IMR-90 (cell line): ENCODE data around the gene TNFAIP8. TPM values are rescaled to one million over a fixed set of nuclear protein-coding genes. Genes with fewer than 3 reads are reported as not detected.
A peak's percentile ranks its signal among the peaks of the same experiment; 100 is the strongest.

ENCODE experiments used
- ATAC-seq: fragments of 200-7000 bp; cut with Tn5 transposase; 2 replicates; pipeline ENCODE4 v1.9.1; 2020; ENCODE audit warnings: low read depth, mild to moderate bottlenecking, moderate library complexity
- BruUV-seq: library from RNA; stranded (reverse); fragments of 400-500 nt; replicated peaks from 2 replicates; lab custom pipeline; 2021; lab: Mats Ljungman, UMichigan
- CTCF ChIA-PET: fragments of 300-600 bp; formaldehyde crosslinking; extraction: SDS; loops from one replicate; lab custom pipeline; 2021; ENCODE audit warnings: antibody characterized with exemption; lab: Yijun Ruan, JAX
- POLR2A ChIA-PET: fragments of 300-600 bp; sonication (Branson Sonifier 250); formaldehyde crosslinking; loops from one replicate; lab custom pipeline; 2022; ENCODE audit warnings: antibody characterized with exemption; ENCODE audit not compliant: unreplicated experiment; lab: Charles Lee
- DNase-seq: peaks from one replicate; pipeline ENCODE4 v3.0.0; 2013
- H2AFZ ChIP-seq: replicated peaks from 2 replicates; pipeline ENCODE3; 2013; ENCODE audit warnings: low read length, mild to moderate bottlenecking; ENCODE audit not compliant: poor library complexity
- H2AK5ac ChIP-seq: 2 replicates; pipeline ENCODE4 v1.6.1; 2013; ENCODE audit warnings: low read depth, low read length, inconsistent platforms
- H2AK9ac ChIP-seq: replicated peaks from 2 replicates; pipeline ENCODE3; 2013; ENCODE audit warnings: mild to moderate bottlenecking, low read depth, low read length, moderate library complexity; ENCODE audit not compliant: poor library complexity
- H2BK120ac ChIP-seq: 2 replicates; pipeline ENCODE4 v1.6.1; 2013; ENCODE audit warnings: low read depth, low read length, inconsistent platforms
- H2BK15ac ChIP-seq: 3 replicates; pipeline ENCODE4 v1.6.1; 2013; ENCODE audit warnings: low read depth, low read length, inconsistent platforms
- H2BK20ac ChIP-seq: 2 replicates; pipeline ENCODE4 v1.6.1; 2013; ENCODE audit warnings: low read depth, mild to moderate bottlenecking, inconsistent platforms, low read length, moderate library complexity
- H2BK5ac ChIP-seq: 2 replicates; pipeline ENCODE4 v1.6.1; 2013; ENCODE audit warnings: mild to moderate bottlenecking, low read depth, low read length, inconsistent platforms; ENCODE audit not compliant: poor library complexity, severe bottlenecking
- H3K14ac ChIP-seq: replicated peaks from 2 replicates; pipeline ENCODE4 v1.6.1; 2013; ENCODE audit warnings: low read depth, low read length, inconsistent platforms
- H3K18ac ChIP-seq: 2 replicates; pipeline ENCODE4 v1.6.1; 2013; ENCODE audit warnings: low read depth, low read length, control low read depth
- H3K23ac ChIP-seq: 2 replicates; pipeline ENCODE4 v1.6.1; 2013; ENCODE audit warnings: low read depth, low read length, inconsistent platforms
- H3K27ac ChIP-seq: 2 replicates; pipeline ENCODE4 v1.5.1; 2013; ENCODE audit warnings: mild to moderate bottlenecking, control low read depth, low read length; ENCODE audit not compliant: insufficient read depth
- H3K27me3 ChIP-seq: 2 replicates; pipeline ENCODE4 v1.6.1; 2013; ENCODE audit warnings: low read length; ENCODE audit not compliant: control insufficient read depth, insufficient read depth
- H3K36me3 ChIP-seq: 2 replicates; pipeline ENCODE4 v1.6.1; 2013; ENCODE audit warnings: low read length, mixed read lengths; ENCODE audit not compliant: control insufficient read depth, insufficient read depth
- H3K4ac ChIP-seq: 2 replicates; pipeline ENCODE4 v1.6.1; 2013; ENCODE audit warnings: low read depth, low read length, inconsistent platforms
- H3K4me1 ChIP-seq: 2 replicates; pipeline ENCODE4 v1.6.1; 2013; ENCODE audit warnings: low read length, mixed read lengths; ENCODE audit not compliant: control insufficient read depth, insufficient read depth
- H3K4me2 ChIP-seq: 2 replicates; pipeline ENCODE4 v1.6.1; 2013; ENCODE audit warnings: low read depth, mild to moderate bottlenecking, control low read depth, low read length, moderate library complexity
- H3K4me3 ChIP-seq: 2 replicates; pipeline ENCODE4 v1.5.1; 2013; ENCODE audit warnings: low read depth, mild to moderate bottlenecking, control low read depth, low read length, moderate library complexity; ENCODE audit not compliant: insufficient read depth
- H3K56ac ChIP-seq: 2 replicates; pipeline ENCODE4 v1.6.1; 2013; ENCODE audit warnings: low read length, inconsistent platforms; ENCODE audit not compliant: insufficient read depth; ENCODE audit errors: extremely low read depth
- H3K79me1 ChIP-seq, 2 experiments: 2 replicates each; pipeline ENCODE4 v1.6.1; 2013; ENCODE audit warnings: low read length in 2 of 2, inconsistent platforms in 1 of 2, low read depth in 1 of 2
- H3K9ac ChIP-seq: 2 replicates; pipeline ENCODE4 v1.6.1; 2013; ENCODE audit warnings: low read depth, low read length, control low read depth
- H3K9me1 ChIP-seq: 2 replicates; pipeline ENCODE4 v1.6.1; 2013; ENCODE audit warnings: low read length, inconsistent platforms; ENCODE audit not compliant: insufficient read depth
- H3K9me3 ChIP-seq: 2 replicates; pipeline ENCODE4 v1.6.1; 2013; ENCODE audit warnings: low read length; ENCODE audit not compliant: control insufficient read depth, insufficient read depth
- H4K20me1 ChIP-seq: 2 replicates; pipeline ENCODE4 v1.6.1; 2013; ENCODE audit warnings: low read length, inconsistent platforms; ENCODE audit not compliant: insufficient read depth
- H4K5ac ChIP-seq: 2 replicates; pipeline ENCODE4 v1.6.1; 2013; ENCODE audit warnings: mild to moderate bottlenecking, low read depth, low read length, control low read depth
- H4K8ac ChIP-seq, 2 experiments: 2 replicates each; pipeline ENCODE4 v1.6.1; 2013; ENCODE audit warnings: low read depth in 2 of 2, low read length in 2 of 2, control low read depth in 1 of 2, inconsistent platforms in 1 of 2
- H4K91ac ChIP-seq: 2 replicates; pipeline ENCODE4 v1.6.1; 2013; ENCODE audit warnings: low read depth, low read length, inconsistent platforms; ENCODE audit not compliant: insufficient read depth
- CEBPB ChIP-seq: IDR thresholded peaks from 2 replicates; pipeline ENCODE4 v1.6.1; 2012; ENCODE audit warnings: low read depth, low read length, improper control_type of control experiment
- WGBS, 2 experiments: methylation state at CpG; one replicate each; pipeline versions ENCODE4 v1.1.5 to v1.1.7; 2013; ENCODE audit warnings: missing lambda C conversion rate in 2 of 2; ENCODE audit not compliant: insufficient read length in 1 of 2; ENCODE audit errors: extremely low coverage in 2 of 2; 5-methylcytosine and 5-hydroxymethylcytosine counted together
- dilution Hi-C: fragments of 300-500 bp; cut with HindIII; formaldehyde crosslinking; loops from one replicate; pipeline ENCODE4 v1.14.3; 2018; ENCODE audit warnings: low sequenced_read_pairs; ENCODE audit not compliant: unreplicated experiment
- in situ Hi-C: fragments of 300-500 bp; cut with MboI; formaldehyde crosslinking; loops from 3 replicates; pipeline ENCODE4 v1.14.3; 2019; ENCODE audit warnings: low sequenced_read_pairs, inconsistent platforms, mixed read lengths
- intact Hi-C: fragments of 100-400 bp; cut with micrococcal nuclease; formaldehyde crosslinking; loops from 2 replicates; pipeline ENCODE4 v1.10.0; 2022
- polyA plus RNA-seq, 3 experiments: library from polyadenylated mRNA; depleted of rRNA; stranded (reverse); fragments of >200 nt; gene quantifications; 2 replicates each; pipeline ENCODE4 v1.2.3, GENCODE V29; 2012; ENCODE audit warnings: low replicate concordance in 1 of 3
- total RNA-seq: library from RNA; depleted of rRNA; stranded (reverse); fragments of >200 nt; gene quantifications from 2 replicates; pipeline ENCODE4 v1.2.3, GENCODE V29; 2012

The TNFAIP8 gene
- total and polyA plus RNA-seq, 2 of the 4 experiments (the other 2 are of a cell fraction), result 20.3 to 29.9 TPM

GRCh38 chr5:119321569-119322311, 34.1 kb upstream of the TNFAIP8 start:
- H2AK9ac ChIP-seq, result no peak overlapping the region
- no peaks in the 10 kb centered on the region for H3K9me3 ChIP-seq
- no peak overlapping the region for H3K9ac ChIP-seq
- in situ Hi-C loops (no loop called here), intact Hi-C loops (no loop called here), dilution Hi-C loops (no loop called here)
- H3K4me2 ChIP-seq, result no peak overlapping the region
- ATAC-seq (no peak), DNase-seq (no peak)
- no peaks in the 10 kb centered on the region for H3K27me3 ChIP-seq
- no peaks in the 10 kb centered on the region for H4K20me1 ChIP-seq
- peak overlapping the region; percentile 97 for H2BK120ac ChIP-seq
- H2BK5ac ChIP-seq, result no peak overlapping the region
- peak overlapping the region; percentile 84 for H4K91ac ChIP-seq
- no peak overlapping the region for H3K27ac ChIP-seq
- H2BK15ac ChIP-seq, result peak overlapping the region; percentile 88; the same call in 2 of the 3 replicates
- no peak overlapping the region for H3K56ac ChIP-seq
- H3K4ac ChIP-seq, result peak overlapping the region; percentile 93; the same call in 1 of the 2 replicates
- H4K8ac ChIP-seq, result peak overlapping the region; percentile 58 to 64; a peak in 2 of 4 replicates
- H3K14ac ChIP-seq, result peak overlapping the region; percentile 57
- peak overlapping the region; percentile 12 for H2AFZ ChIP-seq
- peak overlapping the region; percentile 49 for H3K18ac ChIP-seq
- ChIA-PET CTCF (no interaction called here), POLR2A (no interaction called here)
- TF ChIP-seq CEBPB, result no peak
- H4K5ac ChIP-seq, result peak overlapping the region; percentile 81
- H3K4me3 ChIP-seq, result no peak overlapping the region
- H3K23ac ChIP-seq, result peak overlapping the region; percentile 45; the same call in 1 of the 2 replicates
- BruUV-seq, result no TSS peak
- H3K79me1 ChIP-seq, result peaks cover 21 to 41% of the 10 kb centered on the region in 2 experiments
- peaks cover 24% of the 10 kb centered on the region for H3K4me1 ChIP-seq
- H2AK5ac ChIP-seq, result peak overlapping the region; percentile 81; the same call in 1 of the 2 replicates
- peak overlapping the region; percentile 94; the same call in 1 of the 2 replicates for H2BK20ac ChIP-seq
- 65% methylated on average over 4 of the region's 6 CpGs; no CpG with 5 or more reads in 1 of the 2 experiments for WGBS, 2 experiments
- no peaks in the 10 kb centered on the region for H3K36me3 ChIP-seq
- peaks cover 6% of the 10 kb centered on the region for H3K9me1 ChIP-seq
